SK-N-SH (cell line): Measurements from ENCODE around the gene RNF166. TPM values are rescaled to one million over a fixed set of nuclear protein-coding genes. Genes with fewer than 3 reads are reported as not detected.

Experiments used
- CTCF ChIA-PET: fragments of 300-600, 350-600 bp; formaldehyde crosslinking; extraction: SDS; loops from one replicate; lab custom pipeline; 2021; lab: Yijun Ruan, JAX
- POLR2A ChIA-PET: fragments of 350-600 bp; sonication (Branson Sonifier 250); formaldehyde crosslinking; extraction: SDS; loops from one replicate; lab custom pipeline; 2020; ENCODE audit warnings: antibody characterized with exemption, inconsistent platforms; lab: Yijun Ruan, JAX
- DNase-seq: peaks from one replicate; pipeline ENCODE4 v3.0.0; 2012
- H2AFZ ChIP-seq: fragments of 200-600 bp; sonication (generic); 2 replicates; pipeline ENCODE4 v1.8.1; 2016; ENCODE audit warnings: antibody characterized with exemption, mild to moderate bottlenecking, low read depth
- H3F3A ChIP-seq: fragments of 200-600 bp; sonication (generic); replicated peaks from 2 replicates; pipeline ENCODE3; 2016; ENCODE audit warnings: antibody characterized with exemption, mild to moderate bottlenecking; ENCODE audit not compliant: insufficient read depth
- H3K27ac ChIP-seq, 2 experiments: fragments of 200-500 bp in 1 of 2; fragments of 200-600 bp in 1 of 2; sonication (Bioruptor generic) in 1 of 2; sonication (generic), shearing (Covaris generic) in 1 of 2; 2 replicates each; pipeline versions ENCODE4 v1.5.1 to v1.6.1; 2014 to 2016; ENCODE audit warnings: low read depth in 2 of 2, inconsistent platforms in 1 of 2, low read length in 1 of 2, mild to moderate bottlenecking in 1 of 2, mixed read lengths in 1 of 2
- H3K27me3 ChIP-seq: fragments of 200-600 bp; sonication (generic), shearing (Covaris generic); 2 replicates; pipeline ENCODE4 v1.6.1; 2016; ENCODE audit warnings: mixed run types; ENCODE audit not compliant: insufficient read depth
- H3K36me3 ChIP-seq, 2 experiments: fragments of 200-500 bp in 1 of 2; fragments of 200-600 bp in 1 of 2; sonication (Bioruptor generic) in 1 of 2; sonication (generic) in 1 of 2; replicated peaks in 1 of 2; 2 replicates each; pipeline versions ENCODE3 to v1.5.1; 2014 to 2016; ENCODE audit warnings: low read length in 1 of 2, mild to moderate bottlenecking in 1 of 2; ENCODE audit not compliant: insufficient read depth in 2 of 2, control insufficient read depth in 1 of 2
- H3K4me1 ChIP-seq, 2 experiments: fragments of 200-500 bp in 1 of 2; fragments of 200-600 bp in 1 of 2; sonication (Bioruptor generic) in 1 of 2; sonication (generic), shearing (Covaris generic) in 1 of 2; 2 replicates each; pipeline versions ENCODE4 v1.5.1 to v1.6.1; 2014 to 2016; ENCODE audit warnings: low read depth in 1 of 2, low read length in 1 of 2, mixed run types in 1 of 2; ENCODE audit not compliant: insufficient read depth in 2 of 2, control insufficient read depth in 1 of 2
- H3K4me2 ChIP-seq: fragments of 200-600 bp; sonication (generic), shearing (Covaris generic); 2 replicates; pipeline ENCODE4 v1.6.1; 2017; ENCODE audit warnings: mixed run types
- H3K4me3 ChIP-seq, 2 experiments: fragments of 200-500 bp in 1 of 2; fragments of 200-600 bp in 1 of 2; sonication (Bioruptor generic) in 1 of 2; sonication (generic), shearing (Covaris generic) in 1 of 2; 2 replicates each; pipeline versions ENCODE4 v1.5.1 to v1.8.1; 2014 to 2016; ENCODE audit warnings: low read depth in 2 of 2, inconsistent platforms in 1 of 2, low read length in 1 of 2, mild to moderate bottlenecking in 1 of 2, mixed read lengths in 1 of 2, moderate library complexity in 1 of 2
- H3K79me2 ChIP-seq: fragments of 200-600 bp; sonication (generic); 2 replicates; pipeline ENCODE4 v1.8.1; 2017; ENCODE audit warnings: mild to moderate bottlenecking; ENCODE audit not compliant: insufficient read depth
- H3K9ac ChIP-seq: fragments of 200-600 bp; sonication (generic); 2 replicates; pipeline ENCODE4 v1.6.1; 2017; ENCODE audit warnings: mixed run types
- H3K9me2 ChIP-seq: fragments of 200-600 bp; sonication (generic); 2 replicates; pipeline ENCODE4 v1.6.1; 2017; ENCODE audit warnings: mixed run types
- H3K9me3 ChIP-seq: fragments of 200-600 bp; sonication (generic); 2 replicates; pipeline ENCODE4 v1.6.1; 2017; ENCODE audit warnings: mixed run types, mild to moderate bottlenecking, moderate library complexity
- H4K20me1 ChIP-seq: fragments of 200-600 bp; sonication (generic); 2 replicates; pipeline ENCODE4 v1.6.1; 2017; ENCODE audit warnings: mild to moderate bottlenecking, mixed run types; ENCODE audit not compliant: insufficient read depth
- CTCF ChIP-seq: fragments of 200-600 bp; sonication (generic); IDR thresholded peaks from 2 replicates; pipeline ENCODE4 v1.6.1; 2017; ENCODE audit warnings: antibody characterized with exemption, mild to moderate bottlenecking, moderate library complexity
- EZH2phosphoT487 ChIP-seq: fragments of 200-600 bp; sonication (generic); IDR thresholded peaks from 2 replicates; pipeline ENCODE4 v1.6.1; 2017; ENCODE audit warnings: low read depth, mixed run types, mild to moderate bottlenecking, antibody characterized with exemption, moderate library complexity, borderline replicate concordance
- FOSL2 ChIP-seq: IDR thresholded peaks from 2 replicates; pipeline ENCODE4 v1.4.0; 2012; ENCODE audit warnings: low read depth, mild to moderate bottlenecking, moderate library complexity, borderline replicate concordance
- FOXJ3 ChIP-seq: sonication (generic); formaldehyde crosslinking; IDR thresholded peaks from 2 replicates; pipeline ENCODE4 v1.5.1; 2020; ENCODE audit warnings: mild to moderate bottlenecking, missing genetic modification reagents
- FOXM1 ChIP-seq: IDR thresholded peaks from 2 replicates; pipeline ENCODE4 v1.4.0; 2012; ENCODE audit warnings: low read depth, mild to moderate bottlenecking
- IRF3 ChIP-seq: fragments of 150-350 bp; IDR thresholded peaks from 2 replicates; pipeline ENCODE4 v1.6.1; 2016; ENCODE audit warnings: mild to moderate bottlenecking, low read depth, low read length
- JUND ChIP-seq: IDR thresholded peaks from 2 replicates; pipeline ENCODE4 v1.4.0; 2012
- MAX ChIP-seq: IDR thresholded peaks from 2 replicates; pipeline ENCODE4 v1.4.0; 2012; ENCODE audit warnings: low read depth
- MEF2A ChIP-seq: IDR thresholded peaks from 2 replicates; pipeline ENCODE4 v1.4.0; 2012; ENCODE audit warnings: low read depth, borderline replicate concordance
- NRF1 ChIP-seq: IDR thresholded peaks from 2 replicates; pipeline ENCODE4 v1.6.1; 2012; ENCODE audit warnings: low read depth, mild to moderate bottlenecking, low read length
- POLR2AphosphoS5 ChIP-seq: IDR thresholded peaks from 2 replicates; pipeline ENCODE4 v1.6.1; 2012; ENCODE audit warnings: low read depth, low read length
- RAD21 ChIP-seq: IDR thresholded peaks from 2 replicates; pipeline ENCODE4 v1.6.1; 2012; ENCODE audit warnings: mild to moderate bottlenecking, low read length
- RCOR1 ChIP-seq: fragments of 150-350 bp; IDR thresholded peaks from 2 replicates; pipeline ENCODE4 v1.6.1; 2017; ENCODE audit warnings: antibody characterized with exemption, low read length
- RXRA ChIP-seq: IDR thresholded peaks from 2 replicates; pipeline ENCODE4 v1.4.0; 2012; ENCODE audit warnings: low read depth, mild to moderate bottlenecking, borderline replicate concordance
- SIN3A ChIP-seq: IDR thresholded peaks from 2 replicates; pipeline ENCODE4 v1.6.1; 2012; ENCODE audit warnings: low read depth, mild to moderate bottlenecking, low read length, moderate library complexity, borderline replicate concordance
- TAF1 ChIP-seq: IDR thresholded peaks from 2 replicates; pipeline ENCODE4 v1.6.1; 2012; ENCODE audit warnings: low read depth, mild to moderate bottlenecking, low read length, moderate library complexity, borderline replicate concordance
- TCF12 ChIP-seq: IDR thresholded peaks from 2 replicates; pipeline ENCODE4 v1.4.0; 2012
- USF2 ChIP-seq: fragments of 150-350 bp; IDR thresholded peaks from 2 replicates; pipeline ENCODE4 v1.6.1; 2017; ENCODE audit warnings: antibody characterized with exemption, low read length, low read depth, borderline replicate concordance
- YY1 ChIP-seq: IDR thresholded peaks from 2 replicates; pipeline ENCODE4 v1.4.0; 2012; ENCODE audit warnings: low read depth, mild to moderate bottlenecking
- ZBTB33 ChIP-seq: IDR thresholded peaks from 2 replicates; pipeline ENCODE4 v1.4.0; 2012; ENCODE audit warnings: low read depth, borderline replicate concordance
- WGBS: methylation state at CpG from one replicate; pipeline ENCODE4 v1.1.6; 2017; ENCODE audit warnings: low lambda C conversion rate; 5-methylcytosine and 5-hydroxymethylcytosine counted together
- polyA plus RNA-seq, 3 experiments: library from polyadenylated mRNA; depleted of rRNA; stranded (reverse); fragments of >200 nt; gene quantifications; 2 replicates each; pipeline ENCODE4 v1.2.3, GENCODE V29; 2012

Gene RNF166
- polyA plus RNA-seq, 1 of the 3 experiments (the other 2 are of a cell fraction): 17.2 TPM

GRCh38 chr16:88723911-88724310, 17.7 kb upstream of the RNF166 start:
- POLR2A ChIA-PET: no interaction called here
- CTCF ChIA-PET: interaction anchor here (1.1 to 5.0 kb wide), 3 partner anchors 12 to 39 kb away, joined by 3 to 28 read pairs (median 3); no protein-coding TSS in a partner anchor

GRCh38 chr16:88723507-88723887, 17.3 kb upstream of the RNF166 start:
- H4K20me1 ChIP-seq: no peaks in the 10 kb centered on the region
- H3K4me3 ChIP-seq: no peak overlapping the region
- no peak overlapping the region for H3K27ac ChIP-seq
- H3K4me2 ChIP-seq: no peak overlapping the region
- POLR2A ChIA-PET: no interaction called here
- H3K4me1 ChIP-seq: peaks cover 0 to 34% of the 10 kb centered on the region in 2 experiments; a peak in 1 of 4 replicates
- no peaks in the 10 kb centered on the region for H3K27me3 ChIP-seq
- H3K9me3 ChIP-seq: no peaks in the 10 kb centered on the region
- DNase-seq: no peak
- 68% methylated on average over 7 of the region's 8 CpGs for WGBS
- CTCF ChIA-PET: interaction anchor here (0.6 to 5.0 kb wide), 5 partner anchors 13 to 38 kb away, joined by 3 to 28 read pairs (median 3); no protein-coding TSS in a partner anchor
- no peaks in the 10 kb centered on the region for H3F3A ChIP-seq
- TF ChIP-seq USF2 (no peak), SIN3A (no peak), IRF3 (no peak), ZBTB33 (no peak), YY1 (no peak), FOSL2 (no peak), RCOR1 (no peak), CTCF (no peak), MAX (no peak), NRF1 (no peak), FOXJ3 (CRISPR knock-in tag) (no peak), POLR2AphosphoS5 (no peak), FOXM1 (no peak), EZH2phosphoT487 (no peak), MEF2A (no peak), RXRA (no peak)
- TF ChIP-seq, all 33 proteins: peak for 0
- Histone ChIP-seq H2AFZ (no peak overlapping the region), H3K9ac (no peak overlapping the region), H3K36me3 (peaks cover 8 to 65% of the 10 kb centered on the region in 2 experiments), H3K9me2 (no peaks in the 10 kb centered on the region), H3K79me2 (no peaks in the 10 kb centered on the region)

More at GRCh38 chr16:88723911-88724310, 17.7 kb upstream of the RNF166 start:
- no peak for TF ChIP-seq TAF1
- no peak for TF ChIP-seq JUND
- no peak for TF ChIP-seq POLR2AphosphoS5
- TF ChIP-seq TCF12: no peak
- TF ChIP-seq RAD21: no peak
- TF ChIP-seq FOXM1: no peak
- no peak for TF ChIP-seq FOXJ3 (CRISPR knock-in tag)
- H3K4me1 ChIP-seq: peaks cover 0 to 34% of the 10 kb centered on the region in 2 experiments; a peak in 1 of 4 replicates
- H3K9me3 ChIP-seq: no peaks in the 10 kb centered on the region
- WGBS: 94% methylated on average over 15 of the region's 17 CpGs
- H3K4me2 ChIP-seq: no peak overlapping the region
- DNase-seq: no peak
- H3F3A ChIP-seq: no peaks in the 10 kb centered on the region
- H3K9ac ChIP-seq: no peak overlapping the region
- no peak overlapping the region for H2AFZ ChIP-seq
- H3K27me3 ChIP-seq: no peaks in the 10 kb centered on the region
- H3K36me3 ChIP-seq: peaks cover 5 to 65% of the 10 kb centered on the region in 2 experiments
- no peaks in the 10 kb centered on the region for H3K9me2 ChIP-seq
- no peaks in the 10 kb centered on the region for H3K79me2 ChIP-seq
- no peaks in the 10 kb centered on the region for H4K20me1 ChIP-seq
- H3K27ac ChIP-seq: no peak overlapping the region
- no peak overlapping the region for H3K4me3 ChIP-seq
